CD4-positive, alpha-beta T cell (primary cell): ENCODE results near the gene PLCH2. TPM values are rescaled to one million over a fixed set of nuclear protein-coding genes. Genes with fewer than 3 reads are reported as not detected.
A peak's percentile ranks its signal among the peaks of the same experiment; 100 is the strongest.

Experiments
- ATAC-seq: fragments of 200-7000 bp; cut with Tn5 transposase; one replicate; pipeline ENCODE4 v1.10.0; 2022; ENCODE audit warnings: mild to moderate bottlenecking; ENCODE audit not compliant: poor library complexity
- CTCF ChIA-PET: fragments of 350-600 bp; sonication (Branson Sonifier 250); formaldehyde crosslinking; loops from one replicate; lab custom pipeline; 2021; ENCODE audit warnings: antibody characterized with exemption, inconsistent platforms; lab: Charles Lee
- POLR2A ChIA-PET: fragments of 350-600 bp; sonication (Branson Sonifier 250); formaldehyde crosslinking; loops from one replicate; lab custom pipeline; 2021; ENCODE audit warnings: antibody characterized with exemption, inconsistent platforms; lab: Charles Lee
- DNase-seq, 14 experiments: peaks; one replicate each; pipeline ENCODE4 v3.0.0-alpha.2; 2013 to 2020; ENCODE audit warnings: mixed read lengths in 2 of 14
- H3K27ac ChIP-seq, 2 donors: one replicate each; pipeline versions ENCODE4 v1.5.1 to v1.7.0; 2013; ENCODE audit warnings: low read length in 2 of 2, low read depth in 1 of 2, mild to moderate bottlenecking in 1 of 2
- H3K27me3 ChIP-seq, 2 experiments: 1 replicate in 1 of 2; 2 replicates in 1 of 2; pipeline versions ENCODE4 v1.6.1 to v1.7.0; 2013; ENCODE audit warnings: low read length in 2 of 2, control low read depth in 1 of 2, mild to moderate bottlenecking in 1 of 2, moderate library complexity in 1 of 2; ENCODE audit not compliant: insufficient read depth in 2 of 2, control insufficient read depth in 1 of 2
- H3K36me3 ChIP-seq: one replicate; pipeline ENCODE4 v1.6.1; 2013; ENCODE audit warnings: low read length, control low read depth; ENCODE audit not compliant: insufficient read depth
- H3K4me1 ChIP-seq: one replicate; pipeline ENCODE4 v1.6.1; 2013; ENCODE audit warnings: low read length, control low read depth; ENCODE audit not compliant: insufficient read depth
- H3K4me3 ChIP-seq: one replicate; pipeline ENCODE4 v1.5.1; 2013; ENCODE audit warnings: mild to moderate bottlenecking, low read length, moderate library complexity
- H3K9me3 ChIP-seq, 2 experiments: 1 replicate in 1 of 2; 2 replicates in 1 of 2; pipeline versions ENCODE4 v1.6.1 to v1.7.0; 2013; ENCODE audit warnings: low read length in 2 of 2, mild to moderate bottlenecking in 2 of 2, control low read depth in 1 of 2, moderate library complexity in 1 of 2; ENCODE audit not compliant: control insufficient read depth in 1 of 2, insufficient read depth in 1 of 2
- H3K27ac Mint-ChIP-seq: one replicate; pipeline ENCODE4 v1.8.0; 2020; ENCODE audit warnings: mixed read lengths
- H3K27me3 Mint-ChIP-seq: one replicate; pipeline ENCODE4 v1.8.0; 2021; ENCODE audit warnings: mixed read lengths
- H3K36me3 Mint-ChIP-seq: one replicate; pipeline ENCODE4 v1.8.0; 2021; ENCODE audit warnings: low read depth, mixed read lengths
- H3K4me1 Mint-ChIP-seq: one replicate; pipeline ENCODE4 v1.8.0; 2021; ENCODE audit warnings: low read depth, mixed read lengths
- H3K4me3 Mint-ChIP-seq: one replicate; pipeline ENCODE4 v1.8.0; 2020; ENCODE audit warnings: mild to moderate bottlenecking, mixed read lengths
- H3K9me3 Mint-ChIP-seq: one replicate; pipeline ENCODE4 v1.8.0; 2020; ENCODE audit warnings: mixed read lengths
- intact Hi-C, 2 experiments: fragments of 100-400 bp; cut with DNase I in 1 of 2; cut with micrococcal nuclease in 1 of 2; formaldehyde crosslinking; loops; one replicate each; pipeline versions ENCODE4 v1.15.1 to v1.9.0; 2023 to 2025; cut with DNase I, micrococcal nuclease
- total RNA-seq, 174 experiments: library from RNA in 2 of 174; stranded (reverse) in 2 of 174; gene quantifications; one replicate each; pipeline ENCODE4 v1.2.3 and lab custom pipeline; 2021 to 2026
- TF ChIP-seq, protein P1 (sequence below): fragments of 200-600 bp; IDR thresholded peaks from one replicate; pipeline ENCODE4 v1.8.0; 2022; ENCODE audit warnings: antibody characterized with exemption, mild to moderate bottlenecking

PLCH2 gene
- total RNA-seq, 2 experiments from 2014 or later, result 47.6 to 48.1 TPM

- DNase-seq (no peak), ATAC-seq (no peak)
- Histone ChIP-seq H3K27ac (no peak overlapping the region), H3K9me3 (peaks cover 3 to 25% of the 10 kb centered on the region in 2 experiments), H3K27me3 (no peaks in the 10 kb centered on the region), H3K4me3 (no peak overlapping the region), H3K36me3 (peaks cover 14% of the 10 kb centered on the region), H3K4me1 (peaks cover 29% of the 10 kb centered on the region)
- POLR2A ChIA-PET, result no interaction called here
- H3K4me3 Mint-ChIP-seq, result no peak overlapping the region
- TF ChIP-seq, protein P1, sequence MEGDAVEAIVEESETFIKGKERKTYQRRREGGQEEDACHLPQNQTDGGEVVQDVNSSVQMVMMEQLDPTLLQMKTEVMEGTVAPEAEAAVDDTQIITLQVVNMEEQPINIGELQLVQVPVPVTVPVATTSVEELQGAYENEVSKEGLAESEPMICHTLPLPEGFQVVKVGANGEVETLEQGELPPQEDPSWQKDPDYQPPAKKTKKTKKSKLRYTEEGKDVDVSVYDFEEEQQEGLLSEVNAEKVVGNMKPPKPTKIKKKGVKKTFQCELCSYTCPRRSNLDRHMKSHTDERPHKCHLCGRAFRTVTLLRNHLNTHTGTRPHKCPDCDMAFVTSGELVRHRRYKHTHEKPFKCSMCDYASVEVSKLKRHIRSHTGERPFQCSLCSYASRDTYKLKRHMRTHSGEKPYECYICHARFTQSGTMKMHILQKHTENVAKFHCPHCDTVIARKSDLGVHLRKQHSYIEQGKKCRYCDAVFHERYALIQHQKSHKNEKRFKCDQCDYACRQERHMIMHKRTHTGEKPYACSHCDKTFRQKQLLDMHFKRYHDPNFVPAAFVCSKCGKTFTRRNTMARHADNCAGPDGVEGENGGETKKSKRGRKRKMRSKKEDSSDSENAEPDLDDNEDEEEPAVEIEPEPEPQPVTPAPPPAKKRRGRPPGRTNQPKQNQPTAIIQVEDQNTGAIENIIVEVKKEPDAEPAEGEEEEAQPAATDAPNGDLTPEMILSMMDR, result no peak
- peaks cover 12% of the 10 kb centered on the region for H3K4me1 Mint-ChIP-seq
- intact Hi-C loops, result no loop called here
- CTCF ChIA-PET, result no interaction called here
- no peaks in the 10 kb centered on the region for H3K27me3 Mint-ChIP-seq
- no peaks in the 10 kb centered on the region for H3K9me3 Mint-ChIP-seq
- peaks cover 25% of the 10 kb centered on the region for H3K36me3 Mint-ChIP-seq
- H3K27ac Mint-ChIP-seq, result no peak overlapping the region
These were observed 16.0 kb downstream of the PLCH2 start for GRCh38 chr1:2492091-2492490.

DNA sequence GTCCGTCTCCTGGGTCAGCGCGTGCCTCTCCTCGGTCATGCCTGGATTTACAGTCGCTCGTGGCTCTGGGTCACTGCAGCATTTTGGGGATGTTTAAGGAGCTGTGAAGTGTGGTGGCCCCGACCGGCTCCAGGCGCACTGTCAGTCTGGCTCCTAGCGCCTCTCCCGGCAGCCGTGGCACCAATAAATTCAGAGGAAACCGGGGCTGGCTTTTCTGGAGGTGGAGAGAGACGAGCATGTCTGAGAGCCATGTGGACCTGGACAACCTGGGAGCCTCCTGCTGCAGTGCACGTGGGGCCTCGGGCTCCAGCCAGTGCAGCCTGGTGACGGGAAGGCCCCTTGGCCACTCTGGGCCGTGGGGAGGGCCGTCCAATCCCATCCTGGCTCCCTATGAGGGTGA lies 17.1 kb downstream of the PLCH2 start:
- POLR2A ChIA-PET, result no interaction called here
- H3K27me3 Mint-ChIP-seq, result no peaks in the 10 kb centered on the region
- peaks cover 14% of the 10 kb centered on the region for H3K36me3 Mint-ChIP-seq
- intact Hi-C loops, result no loop called here
- H3K9me3 ChIP-seq, result peaks cover 0 to 14% of the 10 kb centered on the region in 2 experiments
- no peak overlapping the region for H3K27ac ChIP-seq
- TF ChIP-seq, protein P1, result no peak
- no peaks in the 10 kb centered on the region for H3K9me3 Mint-ChIP-seq
- peaks cover 12% of the 10 kb centered on the region for H3K4me1 Mint-ChIP-seq
- peaks cover 29% of the 10 kb centered on the region for H3K4me1 ChIP-seq
- no peak for DNase-seq
- no peaks in the 10 kb centered on the region for H3K27me3 ChIP-seq
- ATAC-seq, result no peak
- no peak overlapping the region for H3K27ac Mint-ChIP-seq
- CTCF ChIA-PET, result no interaction called here
- no peak overlapping the region for H3K4me3 Mint-ChIP-seq
- H3K36me3 ChIP-seq, result peaks cover 9% of the 10 kb centered on the region
- H3K4me3 ChIP-seq, result no peak overlapping the region

- H3K9me3 Mint-ChIP-seq, result no peaks in the 10 kb centered on the region
- H3K36me3 Mint-ChIP-seq, result peaks cover 8% of the 10 kb centered on the region
- H3K27me3 Mint-ChIP-seq, result no peaks in the 10 kb centered on the region
- no peak overlapping the region for H3K4me3 Mint-ChIP-seq
- H3K4me1 ChIP-seq, result peaks cover 31% of the 10 kb centered on the region
- H3K27me3 ChIP-seq, result no peaks in the 10 kb centered on the region
- intact Hi-C loops, result no loop called here
- peak in 2 of 14 experiments; percentile 13 to 52 for DNase-seq
- CTCF ChIA-PET, result no interaction called here
- POLR2A ChIA-PET, result interaction anchor here (0.7 kb wide), 1 partner anchor 30 kb away, joined by 3 read pairs; no protein-coding TSS in a partner anchor
- H3K27ac ChIP-seq, result no peak overlapping the region
- no peak overlapping the region for H3K27ac Mint-ChIP-seq
- TF ChIP-seq, protein P1, result no peak
- H3K36me3 ChIP-seq, result peaks cover 8% of the 10 kb centered on the region
- H3K4me3 ChIP-seq, result no peak overlapping the region
- peaks cover 12% of the 10 kb centered on the region for H3K4me1 Mint-ChIP-seq
- peaks cover 0 to 10% of the 10 kb centered on the region in 2 experiments for H3K9me3 ChIP-seq
- peak; percentile 39 for ATAC-seq
These were observed 17.7 kb downstream of the PLCH2 start for GRCh38 chr1:2493691-2494322.
